ENCODE measurements around the gene BMP6. TPM values are rescaled to one million over a fixed set of nuclear protein-coding genes. Genes with fewer than 3 reads are reported as not detected.
"Not testable (repeated sequence)": the region's sequence is repeated elsewhere in the genome, so short reads cannot be mapped to it uniquely, and the experiment has no call there.

The BMP6 gene
- total RNA-seq, 1 donor from 2014 or later = 2.9 TPM

GRCh38 chr6:7896465-7896987 lies 170.6 kb downstream of the BMP6 start:
- intact Hi-C loops (cut with DNase I) = no loop called here
- DNase-seq (ENCODE audit: low spot score) = no peak

GRCh38 chr6:7897461-7898192 lies 171.7 kb downstream of the BMP6 start:
- intact Hi-C loops (cut with DNase I) = no loop called here
- DNase-seq (ENCODE audit: low spot score) = no peak

- DNase-seq (ENCODE audit: low spot score) = peak; percentile 67
- intact Hi-C loops (cut with DNase I) = not testable (repeated sequence)
Observed at GRCh38 chr6:7898193-7898586, 172.3 kb downstream of the BMP6 start.

- intact Hi-C loops (cut with DNase I) = no loop called here
- DNase-seq (ENCODE audit: low spot score) = peak; percentile 38
Observed at GRCh38 chr6:7899101-7899888, 173.4 kb downstream of the BMP6 start.

GRCh38 chr6:7899889-7900213 lies 174.0 kb downstream of the BMP6 start:
- DNase-seq (ENCODE audit: low spot score) = no peak
- intact Hi-C loops (cut with DNase I) = no loop called here

- intact Hi-C loops (cut with DNase I) = no loop called here
- DNase-seq (ENCODE audit: low spot score) = no peak
Observed at GRCh38 chr6:7900621-7901020, 174.7 kb downstream of the BMP6 start.

GRCh38 chr6:7901056-7901455 lies 175.2 kb downstream of the BMP6 start:
- intact Hi-C loops (cut with DNase I) = no loop called here
- DNase-seq (ENCODE audit: low spot score) = no peak

- no peak for DNase-seq (ENCODE audit: low spot score)
- intact Hi-C loops (cut with DNase I) = no loop called here
Observed at GRCh38 chr6:7901780-7902179, 175.9 kb downstream of the BMP6 start.

- no peak for DNase-seq (ENCODE audit: low spot score)
- intact Hi-C loops (cut with DNase I) = no loop called here
Observed at GRCh38 chr6:7902221-7902620, 176.3 kb downstream of the BMP6 start.

- no peak for DNase-seq (ENCODE audit: low spot score)
- intact Hi-C loops (cut with DNase I) = no loop called here
Observed at GRCh38 chr6:7902867-7903266, 177.0 kb downstream of the BMP6 start.

GRCh38 chr6:7903673-7904072 lies 177.8 kb downstream of the BMP6 start:
- DNase-seq (ENCODE audit: low spot score) = no peak
- intact Hi-C loops (cut with DNase I) = no loop called here

GRCh38 chr6:7904654-7905319 lies 178.9 kb downstream of the BMP6 start:
- intact Hi-C loops (cut with DNase I) = no loop called here
- no peak for DNase-seq (ENCODE audit: low spot score)

GRCh38 chr6:7905416-7905815 lies 179.5 kb downstream of the BMP6 start:
- intact Hi-C loops (cut with DNase I) = no loop called here
- no peak for DNase-seq (ENCODE audit: low spot score)

- no peak for DNase-seq (ENCODE audit: low spot score)
- intact Hi-C loops (cut with DNase I) = no loop called here
Observed at GRCh38 chr6:7906741-7907140, 180.8 kb downstream of the BMP6 start.

- DNase-seq (ENCODE audit: low spot score) = no peak
- intact Hi-C loops (cut with DNase I) = no loop called here
Observed at GRCh38 chr6:7907159-7907558, 181.3 kb downstream of the BMP6 start.

GRCh38 chr6:7909323-7910276 lies 183.7 kb downstream of the BMP6 start:
- intact Hi-C loops (cut with DNase I) = loop anchor here (2.0 to 5.0 kb wide), 2 partner anchors 65 to 153 kb away; partner anchors contain the start of gene BLOC1S5
- DNase-seq (ENCODE audit: low spot score) = peak; percentile 82

- intact Hi-C loops (cut with DNase I) = loop anchor here (2.0 to 5.0 kb wide), 2 partner anchors 65 to 152 kb away; partner anchors contain the start of gene BLOC1S5
Observed at GRCh38 chr6:7910298-7910653, 184.4 kb downstream of the BMP6 start.

GRCh38 chr6:7910654-7911344 lies 184.9 kb downstream of the BMP6 start, which contains the start of gene TXNDC5:
TXNDC5 (minus strand) TSS chr6:7910788; CDS start chr6:7910776, 12 bp downstream.
- intact Hi-C loops (cut with DNase I) = loop anchor here (2.0 to 5.0 kb wide), 2 partner anchors 64 to 152 kb away; partner anchors contain the start of gene BLOC1S5
- DNase-seq (ENCODE audit: low spot score) = peak; percentile 90

More at GRCh38 chr6:7910298-7910653, 184.4 kb downstream of the BMP6 start:
- DNase-seq (ENCODE audit: low spot score) = no peak
